Measurements from ENCODE around the gene MT1B. TPM values are rescaled to one million over a fixed set of nuclear protein-coding genes. Genes with fewer than 3 reads are reported as not detected.

The MT1B gene
- total RNA-seq, 1 experiment from 2014 or later, result not detected

GRCh38 chr16:56610609-56611111 lies 41.0 kb upstream of the MT1B start:
- Histone ChIP-seq H4K5ac (ENCODE audit: insufficient read length, low read depth, low read length) (no peak overlapping the region), H3K9me3 (ENCODE audit: control insufficient read depth, low read depth, low read length) (no peaks in the 10 kb centered on the region), H2BK5ac (ENCODE audit: insufficient read length, low read length) (no peak overlapping the region), H3K23ac (ENCODE audit: insufficient read length, low read depth, low read length) (no peak overlapping the region), H3K56ac (ENCODE audit: insufficient read length, low read depth, low read length) (no peak overlapping the region), H3K27ac (ENCODE audit: insufficient read length, low read depth, low read length) (no peak overlapping the region), H3K79me1 (ENCODE audit: insufficient read depth, low read depth, low read length, poor library complexity, severe bottlenecking) (no peaks in the 10 kb centered on the region), H3K18ac (ENCODE audit: insufficient read length, low read depth, low read length) (no peak overlapping the region), H2BK15ac (ENCODE audit: low read depth, low read length) (no peak overlapping the region), H3K4me2 (ENCODE audit: insufficient read depth, insufficient read length, low read length) (no peak overlapping the region), H4K91ac (ENCODE audit: insufficient read length, low read depth, low read length) (no peak overlapping the region), H2AK5ac (ENCODE audit: insufficient read length, low read length) (no peak overlapping the region), H4K8ac (replicated peaks; ENCODE audit: insufficient read length, low read depth, low read length) (no peak overlapping the region), H3K79me2 (ENCODE audit: insufficient read depth, low read length) (no peaks in the 10 kb centered on the region), H3T11ph (ENCODE audit: low read length) (no peak overlapping the region), H2BK12ac (ENCODE audit: insufficient read length, low read depth, low read length) (no peak overlapping the region), H3K23me2 (ENCODE audit: insufficient read length, low read depth, low read length, poor library complexity, severe bottlenecking) (peaks cover 8% of the 10 kb centered on the region), H2BK120ac (ENCODE audit: low read depth, low read length, poor library complexity, severe bottlenecking) (no peak overlapping the region), H3K4ac (ENCODE audit: low read depth, low read length) (no peak overlapping the region), H3K4me1 (ENCODE audit: insufficient read depth, low read length) (peaks cover 6% of the 10 kb centered on the region; the same call in 1 of the 2 replicates), H3K9ac (ENCODE audit: extremely low read depth, insufficient read length, low read length) (no peak overlapping the region), H4K20me1 (ENCODE audit: control insufficient read depth, insufficient read depth, insufficient read length) (no peaks in the 10 kb centered on the region), H3K27me3 (ENCODE audit: insufficient read depth, low read length) (peaks cover 21% of the 10 kb centered on the region; the same call in 1 of the 2 replicates), H2AFZ (ENCODE audit: low read length) (no peak overlapping the region), H2BK20ac (ENCODE audit: low read depth, low read length, poor library complexity, severe bottlenecking) (no peak overlapping the region), H3K14ac (ENCODE audit: insufficient read depth, low read length) (no peak overlapping the region)
- Mint-ChIP-seq H3K4me3 (no peak overlapping the region), H3K4me1 (peaks cover 29 to 40% of the 10 kb centered on the region in 2 experiments), H3K9me3 (no peaks in the 10 kb centered on the region), H3K36me3 (ENCODE audit: insufficient read depth in 1 of 3, low read depth in 3 of 3) (no peaks in the 10 kb centered on the region), H3K27ac (no peak overlapping the region), H3K27me3 (ENCODE audit: low read depth) (peaks cover 77% of the 10 kb centered on the region)
- no peak for DNase-seq
- no peak for TF ChIP-seq CTCF (conservative IDR thresholded peaks at IDR 0.05)
- WGBS (ENCODE audit: extremely low coverage, insufficient read length, low lambda C conversion rate), result no CpG with 5 or more reads among the region's 2 CpGs

Measured in H9 (cell line).